Smooth muscle cell (in vitro differentiated cells): ENCODE measurements around the gene CAPZB. TPM values are rescaled to one million over a fixed set of nuclear protein-coding genes. Genes with fewer than 3 reads are reported as not detected.

Experiments used
- DNase-seq: peaks from one replicate; lab custom pipeline; 2025; ENCODE audit not compliant: unreplicated experiment; lab: John Stamatoyannopoulos, UW
- H2AFZ ChIP-seq: fragments of 200-600 bp; sonication (generic); 2 replicates; pipeline ENCODE4 v1.6.0; 2016; ENCODE audit warnings: antibody characterized with exemption, low read depth, mild to moderate bottlenecking
- H3F3A ChIP-seq: fragments of 200-600 bp; sonication (generic); 2 replicates; pipeline ENCODE4 v1.6.0; 2017; ENCODE audit warnings: antibody characterized with exemption, low read depth
- H3K27ac ChIP-seq: fragments of 200-600 bp; sonication (generic); 2 replicates; pipeline ENCODE4 v1.5.1; 2016; ENCODE audit warnings: low read depth, mild to moderate bottlenecking
- H3K27me3 ChIP-seq: fragments of 200-600 bp; sonication (generic); 2 replicates; pipeline ENCODE4 v1.6.1; 2016; ENCODE audit warnings: low read depth, mild to moderate bottlenecking
- H3K36me3 ChIP-seq: fragments of 200-600 bp; sonication (generic); 2 replicates; pipeline ENCODE4 v1.5.1; 2016; ENCODE audit warnings: low read depth
- H3K4me1 ChIP-seq: fragments of 200-600 bp; sonication (generic); 2 replicates; pipeline ENCODE4 v1.5.1; 2016; ENCODE audit warnings: low read depth
- H3K4me2 ChIP-seq: fragments of 200-600 bp; sonication (generic); 2 replicates; pipeline ENCODE4 v1.6.0; 2016; ENCODE audit warnings: mild to moderate bottlenecking
- H3K4me3 ChIP-seq: fragments of 200-600 bp; sonication (generic); 2 replicates; pipeline ENCODE4 v1.5.1; 2016; ENCODE audit warnings: mild to moderate bottlenecking
- H3K79me2 ChIP-seq: fragments of 200-600 bp; sonication (generic); 2 replicates; pipeline ENCODE4 v1.6.0; 2016; ENCODE audit warnings: low read depth, mild to moderate bottlenecking
- H3K9ac ChIP-seq: fragments of 200-600 bp; sonication (generic); 2 replicates; pipeline ENCODE4 v1.6.0; 2016; ENCODE audit warnings: low read depth
- H3K9me3 ChIP-seq: fragments of 200-600 bp; sonication (generic); replicated peaks from 2 replicates; pipeline ENCODE4 v1.5.1; 2016; ENCODE audit warnings: low read depth
- H4K20me1 ChIP-seq: fragments of 200-600 bp; sonication (generic); 2 replicates; pipeline ENCODE4 v1.6.0; 2016; ENCODE audit warnings: low read depth
- WGBS: methylation state at CpG from one replicate; pipeline ENCODE4 v1.1.7; 2016; ENCODE audit warnings: low lambda C conversion rate; 5-methylcytosine and 5-hydroxymethylcytosine counted together
- polyA plus RNA-seq: library from polyadenylated mRNA; unstranded; fragments of >200 nt; fragmentation: Nextera tagmentation; extraction: Ambion mirVana; gene quantifications from 2 replicates; pipeline ENCODE4 v1.2.1, GENCODE V29; 2016
- total RNA-seq: library from RNA; depleted of rRNA; stranded (reverse); fragments of >200 nt; gene quantifications from 2 replicates; pipeline ENCODE4 v1.2.3, GENCODE V29; 2014
- TF ChIP-seq, protein P1 (sequence below): fragments of 200-600 bp; sonication (generic); IDR thresholded peaks from 2 replicates; pipeline ENCODE4 v1.5.1; 2017; ENCODE audit warnings: borderline replicate concordance, mild to moderate bottlenecking, antibody characterized with exemption; ENCODE audit not compliant: insufficient read depth, poor library complexity, severe bottlenecking

The CAPZB gene
- total and polyA plus RNA-seq, 2 experiments from 2014 or later, result 205 to 405 TPM

DNA sequence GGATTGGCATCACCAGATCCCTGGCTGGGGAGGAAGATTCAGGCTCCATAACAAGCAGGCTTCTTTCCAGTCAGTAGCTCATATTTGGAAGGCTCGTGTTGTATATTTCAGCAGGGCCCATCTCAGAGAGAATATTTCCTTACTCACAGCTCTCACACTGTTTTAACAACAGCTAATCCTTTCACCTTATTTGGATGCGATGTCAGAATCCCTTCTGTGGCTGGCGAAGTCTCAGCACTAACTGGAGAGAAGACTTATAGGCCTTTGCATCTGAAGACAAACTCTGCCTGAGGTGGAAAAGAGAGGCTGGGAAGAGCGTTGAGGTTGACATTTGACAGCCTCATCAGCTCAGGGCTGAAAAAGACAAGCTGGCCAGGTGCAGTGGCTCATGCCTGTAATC, 47.2 kb upstream of the CAPZB start:
- Histone ChIP-seq H3K27ac (no peak overlapping the region), H3K27me3 (no peaks in the 10 kb centered on the region), H4K20me1 (no peaks in the 10 kb centered on the region), H3K4me3 (no peak overlapping the region), H3F3A (peaks cover 5% of the 10 kb centered on the region), H3K4me1 (no peaks in the 10 kb centered on the region), H3K36me3 (no peaks in the 10 kb centered on the region), H3K4me2 (no peak overlapping the region), H3K9me3 (no peaks in the 10 kb centered on the region), H3K79me2 (no peaks in the 10 kb centered on the region), H2AFZ (peak overlapping the region; percentile 36), H3K9ac (no peak overlapping the region)
- no peak for DNase-seq
- TF ChIP-seq, protein P1, sequence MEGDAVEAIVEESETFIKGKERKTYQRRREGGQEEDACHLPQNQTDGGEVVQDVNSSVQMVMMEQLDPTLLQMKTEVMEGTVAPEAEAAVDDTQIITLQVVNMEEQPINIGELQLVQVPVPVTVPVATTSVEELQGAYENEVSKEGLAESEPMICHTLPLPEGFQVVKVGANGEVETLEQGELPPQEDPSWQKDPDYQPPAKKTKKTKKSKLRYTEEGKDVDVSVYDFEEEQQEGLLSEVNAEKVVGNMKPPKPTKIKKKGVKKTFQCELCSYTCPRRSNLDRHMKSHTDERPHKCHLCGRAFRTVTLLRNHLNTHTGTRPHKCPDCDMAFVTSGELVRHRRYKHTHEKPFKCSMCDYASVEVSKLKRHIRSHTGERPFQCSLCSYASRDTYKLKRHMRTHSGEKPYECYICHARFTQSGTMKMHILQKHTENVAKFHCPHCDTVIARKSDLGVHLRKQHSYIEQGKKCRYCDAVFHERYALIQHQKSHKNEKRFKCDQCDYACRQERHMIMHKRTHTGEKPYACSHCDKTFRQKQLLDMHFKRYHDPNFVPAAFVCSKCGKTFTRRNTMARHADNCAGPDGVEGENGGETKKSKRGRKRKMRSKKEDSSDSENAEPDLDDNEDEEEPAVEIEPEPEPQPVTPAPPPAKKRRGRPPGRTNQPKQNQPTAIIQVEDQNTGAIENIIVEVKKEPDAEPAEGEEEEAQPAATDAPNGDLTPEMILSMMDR, result no peak
- 51% methylated on average over 4 of the region's 4 CpGs for WGBS

DNA sequence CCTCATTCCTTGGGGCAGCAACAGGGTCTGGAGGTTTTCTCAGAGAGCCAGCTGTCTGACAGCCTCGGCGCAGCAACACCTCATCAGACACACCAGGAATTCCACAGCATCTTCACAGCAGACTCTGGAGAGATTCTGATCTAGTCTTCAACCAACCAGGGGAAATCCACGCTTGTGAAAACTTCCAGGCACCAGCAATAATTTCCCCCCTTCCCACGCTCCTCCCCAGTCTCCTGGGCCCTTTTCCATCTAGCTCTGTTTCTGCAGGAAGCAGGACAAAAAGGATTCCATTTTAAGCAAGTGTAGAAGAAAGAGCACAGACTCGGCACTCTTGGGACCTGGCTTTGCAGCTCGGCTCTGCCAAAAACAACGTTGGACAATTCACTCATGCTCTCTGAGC, 44.3 kb upstream of the CAPZB start:
- no peak overlapping the region for H3K4me3 ChIP-seq
- H3K36me3 ChIP-seq, result no peaks in the 10 kb centered on the region
- DNase-seq, result no peak
- no peaks in the 10 kb centered on the region for H4K20me1 ChIP-seq
- TF ChIP-seq, protein P1, result no peak
- H3K79me2 ChIP-seq, result no peaks in the 10 kb centered on the region
- H3K27ac ChIP-seq, result peak overlapping the region; percentile 10
- no peaks in the 10 kb centered on the region for H3K4me1 ChIP-seq
- WGBS, result 23% methylated on average over 7 of the region's 7 CpGs
- H3F3A ChIP-seq, result peaks cover 5% of the 10 kb centered on the region
- H3K9me3 ChIP-seq, result no peaks in the 10 kb centered on the region
- H2AFZ ChIP-seq, result peak overlapping the region; percentile 40
- peak overlapping the region; percentile 10 for H3K4me2 ChIP-seq
- no peak overlapping the region for H3K9ac ChIP-seq
- no peaks in the 10 kb centered on the region for H3K27me3 ChIP-seq

DNA sequence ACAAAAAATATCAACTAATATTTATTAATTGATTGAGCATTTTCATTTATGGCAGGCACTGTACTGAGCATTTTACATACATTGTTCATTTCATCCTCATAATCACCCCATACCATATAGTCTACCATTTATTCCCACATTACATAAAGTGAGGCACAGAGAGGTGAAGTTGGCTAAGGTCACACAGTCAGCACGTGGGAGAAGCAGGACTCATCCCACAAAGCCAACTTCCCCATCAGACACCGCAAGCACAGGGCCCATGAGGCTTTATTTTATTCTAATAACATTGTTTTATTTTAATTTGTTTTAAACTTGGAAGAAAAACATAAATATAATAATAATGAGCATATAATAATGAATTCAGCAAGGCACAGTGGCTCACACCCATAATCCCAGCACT, 43.1 kb upstream of the CAPZB start:
- Histone ChIP-seq H3F3A (peaks cover 5% of the 10 kb centered on the region), H3K4me1 (no peaks in the 10 kb centered on the region), H4K20me1 (no peaks in the 10 kb centered on the region), H3K9ac (no peak overlapping the region), H3K79me2 (no peaks in the 10 kb centered on the region), H3K9me3 (no peaks in the 10 kb centered on the region), H3K4me2 (no peak overlapping the region), H3K27ac (no peak overlapping the region), H2AFZ (no peak overlapping the region), H3K27me3 (no peaks in the 10 kb centered on the region), H3K36me3 (no peaks in the 10 kb centered on the region), H3K4me3 (no peak overlapping the region)
- 85% methylated on average over 2 of the region's 2 CpGs for WGBS
- TF ChIP-seq, protein P1, result no peak
- no peak for DNase-seq
